Measurements from ENCODE around the gene ARHGAP12. TPM values are rescaled to one million over a fixed set of nuclear protein-coding genes. Genes with fewer than 3 reads are reported as not detected.

ARHGAP12 gene
- total RNA-seq, 2 experiments from 2014 or later, result 40.3 to 41.1 TPM

GRCh38 chr10:31876652-31877352 is 51.8 kb downstream of the ARHGAP12 start:
- POLR2A ChIA-PET, result no interaction called here
- no peak for TF ChIP-seq CTCF (IDR thresholded peaks at IDR 0.05)
- Mint-ChIP-seq H3K27me3 (no peaks in the 10 kb centered on the region), H3K27ac (peak overlapping the region; percentile 19), H3K4me1 (ENCODE audit: low read depth) (peaks cover 61% of the 10 kb centered on the region), H3K4me3 (peak overlapping the region; percentile 55), H3K36me3 (ENCODE audit: low read depth) (peaks cover 4% of the 10 kb centered on the region), H3K9me3 (no peaks in the 10 kb centered on the region)
- H3K27ac ChIP-seq (ENCODE audit: low read depth in 1 of 2, low read length in 2 of 2), result no peak overlapping the region
- DNase-seq, result peak in 1 of 14 experiments; percentile 6
- CTCF ChIA-PET, result interaction anchor here (1.0 kb wide), 1 partner anchor 153 kb away, joined by 3 read pairs; no protein-coding TSS in a partner anchor
- no peaks in the 10 kb centered on the region for H3K4me1 ChIP-seq (ENCODE audit: insufficient read depth, low read length)
- H3K9me3 ChIP-seq (ENCODE audit: control insufficient read depth in 1 of 2, insufficient read depth in 1 of 2, low read length in 2 of 2), result no peaks in the 10 kb centered on the region
- no peaks in the 10 kb centered on the region for H3K36me3 ChIP-seq (ENCODE audit: insufficient read depth, low read length)
- no peak overlapping the region for H3K4me3 ChIP-seq (ENCODE audit: low read length)
- intact Hi-C loops (cut with DNase I, micrococcal nuclease), result no loop called here
- ATAC-seq (ENCODE audit: poor library complexity), result no peak
- H3K27me3 ChIP-seq (ENCODE audit: control insufficient read depth in 1 of 2, insufficient read depth in 2 of 2, low read length in 2 of 2), result no peaks in the 10 kb centered on the region

- ATAC-seq (ENCODE audit: poor library complexity), result no peak
- Histone ChIP-seq H3K9me3 (ENCODE audit: control insufficient read depth in 1 of 2, insufficient read depth in 1 of 2, low read length in 2 of 2) (no peaks in the 10 kb centered on the region), H3K36me3 (ENCODE audit: insufficient read depth, low read length) (no peaks in the 10 kb centered on the region), H3K27ac (ENCODE audit: low read depth in 1 of 2, low read length in 2 of 2) (no peak overlapping the region), H3K4me1 (ENCODE audit: insufficient read depth, low read length) (no peaks in the 10 kb centered on the region), H3K27me3 (ENCODE audit: control insufficient read depth in 1 of 2, insufficient read depth in 2 of 2, low read length in 2 of 2) (no peaks in the 10 kb centered on the region), H3K4me3 (ENCODE audit: low read length) (no peak overlapping the region)
- H3K27ac Mint-ChIP-seq, result no peak overlapping the region
- no peaks in the 10 kb centered on the region for H3K9me3 Mint-ChIP-seq
- H3K36me3 Mint-ChIP-seq (ENCODE audit: low read depth), result peaks cover 4% of the 10 kb centered on the region
- no peak for TF ChIP-seq CTCF (IDR thresholded peaks at IDR 0.05)
- intact Hi-C loops (cut with DNase I, micrococcal nuclease), result no loop called here
- no peak for DNase-seq
- CTCF ChIA-PET, result no interaction called here
- no peaks in the 10 kb centered on the region for H3K27me3 Mint-ChIP-seq
- H3K4me3 Mint-ChIP-seq, result no peak overlapping the region
- peaks cover 52% of the 10 kb centered on the region for H3K4me1 Mint-ChIP-seq (ENCODE audit: low read depth)
- POLR2A ChIA-PET, result no interaction called here
Observed at GRCh38 chr10:31875608-31876007, 53.0 kb downstream of the ARHGAP12 start.

- POLR2A ChIA-PET, result no interaction called here
- H3K9me3 ChIP-seq (ENCODE audit: control insufficient read depth in 1 of 2, insufficient read depth in 1 of 2, low read length in 2 of 2), result no peaks in the 10 kb centered on the region
- no peaks in the 10 kb centered on the region for H3K9me3 Mint-ChIP-seq
- no peak overlapping the region for H3K27ac Mint-ChIP-seq
- no peaks in the 10 kb centered on the region for H3K27me3 Mint-ChIP-seq
- peaks cover 2% of the 10 kb centered on the region for H3K36me3 Mint-ChIP-seq (ENCODE audit: low read depth)
- intact Hi-C loops (cut with DNase I, micrococcal nuclease), result no loop called here
- CTCF ChIA-PET, result no interaction called here
- no peak for TF ChIP-seq CTCF (IDR thresholded peaks at IDR 0.05)
- H3K27ac ChIP-seq (ENCODE audit: low read depth in 1 of 2, low read length in 2 of 2), result no peak overlapping the region
- no peak overlapping the region for H3K4me3 ChIP-seq (ENCODE audit: low read length)
- no peak overlapping the region for H3K4me3 Mint-ChIP-seq
- no peaks in the 10 kb centered on the region for H3K36me3 ChIP-seq (ENCODE audit: insufficient read depth, low read length)
- no peak for ATAC-seq (ENCODE audit: poor library complexity)
- H3K4me1 Mint-ChIP-seq (ENCODE audit: low read depth), result peaks cover 44% of the 10 kb centered on the region
- H3K27me3 ChIP-seq (ENCODE audit: control insufficient read depth in 1 of 2, insufficient read depth in 2 of 2, low read length in 2 of 2), result no peaks in the 10 kb centered on the region
- no peak for DNase-seq
- no peaks in the 10 kb centered on the region for H3K4me1 ChIP-seq (ENCODE audit: insufficient read depth, low read length)
Observed at GRCh38 chr10:31873724-31874123, 54.9 kb downstream of the ARHGAP12 start.
